ENCODE results near the gene CDH4. TPM values are rescaled to one million over a fixed set of nuclear protein-coding genes. Genes with fewer than 3 reads are reported as not detected.

Gene CDH4
- total and polyA plus RNA-seq, 2 of the 8 experiments (the other 6 are each of a cell fraction or from before 2014, with no cell fraction given) = 4.3 to 7.9 TPM

DNA sequence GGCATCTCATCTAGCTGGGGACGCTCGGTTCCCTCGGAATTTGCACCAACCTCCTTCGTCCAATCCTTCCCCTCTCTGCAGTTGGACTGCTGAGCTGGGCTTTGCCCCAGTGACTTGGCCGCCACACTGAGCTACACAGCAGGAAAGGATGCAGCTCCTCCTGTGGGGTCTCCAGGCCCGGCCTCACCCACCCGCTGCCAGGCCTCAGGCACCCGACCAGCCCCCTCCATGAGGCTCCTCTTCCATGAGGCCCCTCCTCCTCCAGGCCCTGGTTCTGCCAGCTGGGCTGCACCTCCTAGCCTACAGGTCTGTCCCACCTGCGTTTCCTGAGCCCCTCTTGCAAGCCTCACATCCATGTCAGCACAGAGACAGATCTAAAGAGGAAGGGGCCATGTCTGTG lies 443.7 kb downstream of the CDH4 start:
- Histone ChIP-seq H2BK12ac (ENCODE audit: low read depth, low read length) (no peak overlapping the region), H2BK5ac (ENCODE audit: low read depth, low read length) (no peak overlapping the region; the same call in 1 of the 2 replicates), H3K27ac (ENCODE audit: low read depth, low read length) (no peak overlapping the region), H3K79me2 (ENCODE audit: control insufficient read depth in 1 of 2, insufficient read depth in 2 of 2, low read length in 2 of 2) (no peaks in the 10 kb centered on the region), H3K14ac (ENCODE audit: insufficient read length) (no peak overlapping the region), H3K18ac (ENCODE audit: extremely low read depth, low read length) (no peak overlapping the region), H3K23ac (ENCODE audit: insufficient read length) (no peak overlapping the region), H4K8ac (ENCODE audit: extremely low read depth, insufficient read depth, low read length) (no peak overlapping the region), H3K9ac (replicated peaks in 1 of 4; ENCODE audit: extremely low read depth in 1 of 4, low read depth in 3 of 4, low read length in 3 of 4) (no peak overlapping the region), H3K36me3 (ENCODE audit: control insufficient read depth in 2 of 4, insufficient read depth in 4 of 4, low read length in 3 of 4) (no peaks in the 10 kb centered on the region), H2BK20ac (ENCODE audit: low read length) (no peak overlapping the region), H3K4me2 (ENCODE audit: insufficient read depth in 1 of 2, low read depth in 2 of 2, low read length in 2 of 2) (no peak overlapping the region), H4K91ac (replicated peaks; ENCODE audit: insufficient read length, low read length) (no peak overlapping the region), H4K5ac (ENCODE audit: insufficient read length, low read depth, low read length) (no peak overlapping the region), H2AFZ (ENCODE audit: low read length) (no peak overlapping the region), H4K20me1 (replicated peaks in 1 of 2; ENCODE audit: control insufficient read depth in 1 of 2, insufficient read depth in 2 of 2, low read length in 2 of 2) (peaks cover 0 to 3% of the 10 kb centered on the region in 2 experiments), H3K4me3 (ENCODE audit: extremely low read depth in 1 of 4, insufficient read depth in 2 of 4, low read depth in 3 of 4, low read length in 4 of 4) (no peak overlapping the region), H2BK15ac (ENCODE audit: low read length) (no peak overlapping the region), H3K9me3 (ENCODE audit: insufficient read depth in 2 of 2, low read depth in 1 of 2, low read length in 1 of 2) (no peaks in the 10 kb centered on the region; a peak in 1 of 4 replicates), H3K56ac (replicated peaks; ENCODE audit: insufficient read length, low read depth, low read length) (no peak overlapping the region), H2BK120ac (replicated peaks; ENCODE audit: low read depth, low read length) (no peak overlapping the region), H2AK5ac (ENCODE audit: low read depth, low read length) (no peak overlapping the region), H3K27me3 (replicated peaks in 1 of 4; ENCODE audit: control insufficient read depth in 3 of 4, extremely low read depth in 1 of 4, insufficient read depth in 3 of 4, low read length in 3 of 4) (peaks cover 0 to 7% (median 1%) of the 10 kb centered on the region in 4 experiments; a peak in 3 of 7 replicates), H3K79me1 (ENCODE audit: low read depth, low read length) (no peaks in the 10 kb centered on the region), H3K4ac (replicated peaks; ENCODE audit: insufficient read length, low read depth, low read length) (no peak overlapping the region), H3K23me2 (ENCODE audit: low read depth, low read length) (peaks cover 5% of the 10 kb centered on the region; the same call in 1 of the 2 replicates), H3K4me1 (replicated peaks in 1 of 4; ENCODE audit: control insufficient read depth in 3 of 4, insufficient read depth in 4 of 4, low read length in 3 of 4) (no peaks in the 10 kb centered on the region)
- FAIRE-seq (no peak), DNase-seq (ENCODE audit: low read depth in 1 of 2, low spot score in 2 of 2) (no peak)
- ChIA-PET POLR2A (ENCODE audit: partially characterized antibody) (no interaction called here), CTCF (ENCODE audit: partially characterized antibody) (interaction anchor here (1.4 to 2.4 kb wide), 3 partner anchors 10 to 191 kb away, joined by 3 to 8 read pairs (median 6); no protein-coding TSS in a partner anchor)
- TF ChIP-seq TAF1 (IDR thresholded peaks at IDR 0.05; ENCODE audit: low read depth, low read length) = no peak
- TF ChIP-seq TBP (IDR thresholded peaks at IDR 0.05; ENCODE audit: low read depth, low read length) = no peak
- TF ChIP-seq MAFK (IDR thresholded peaks at IDR 0.05; ENCODE audit: low read depth, low read length) = no peak
- TF ChIP-seq HDAC2 (IDR thresholded peaks at IDR 0.05; ENCODE audit: borderline replicate concordance in 1 of 2, low read depth in 2 of 2, low read length in 2 of 2) = no peak
- TF ChIP-seq POLR2AphosphoS5 (IDR thresholded peaks at IDR 0.05; ENCODE audit: low read depth, low read length) = no peak
- no peak for TF ChIP-seq CHD1 (IDR thresholded peaks at IDR 0.05; ENCODE audit: low read depth, low read length)
- TF ChIP-seq, protein P1, sequence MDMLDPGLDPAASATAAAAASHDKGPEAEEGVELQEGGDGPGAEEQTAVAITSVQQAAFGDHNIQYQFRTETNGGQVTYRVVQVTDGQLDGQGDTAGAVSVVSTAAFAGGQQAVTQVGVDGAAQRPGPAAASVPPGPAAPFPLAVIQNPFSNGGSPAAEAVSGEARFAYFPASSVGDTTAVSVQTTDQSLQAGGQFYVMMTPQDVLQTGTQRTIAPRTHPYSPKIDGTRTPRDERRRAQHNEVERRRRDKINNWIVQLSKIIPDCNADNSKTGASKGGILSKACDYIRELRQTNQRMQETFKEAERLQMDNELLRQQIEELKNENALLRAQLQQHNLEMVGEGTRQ (IDR thresholded peaks at IDR 0.05; ENCODE audit: low read length) = no peak
- no peak for TF ChIP-seq RAD21 (IDR thresholded peaks at IDR 0.05 in 1 of 2, conservative IDR thresholded peaks at IDR 0.05 in 1 of 2; ENCODE audit: low read depth in 2 of 2, low read length in 2 of 2)
- TF ChIP-seq JUND (IDR thresholded peaks at IDR 0.05; ENCODE audit: low read length) = no peak
- 94% methylated on average over 8 of the region's 9 CpGs; no CpG with 5 or more reads in 1 of the 2 experiments for WGBS, 2 experiments (ENCODE audit: extremely low coverage in 1 of 2, insufficient coverage in 1 of 2, insufficient read length in 1 of 2, insufficient replicate concordance in 2 of 2, low coverage in 1 of 2, low lambda C conversion rate in 2 of 2, missing lambda C conversion rate in 1 of 2)

All from H1 (cell line).